Right atrium auricular region (tissue), 2 donors: ENCODE measurements around the gene KRT85. TPM values are rescaled to one million over a fixed set of nuclear protein-coding genes. Genes with fewer than 3 reads are reported as not detected.
A peak's percentile ranks its signal among the peaks of the same experiment; 100 is the strongest.

ENCODE experiments used
- DNase-seq: peaks from one replicate; pipeline ENCODE4 v3.0.0-alpha.2; 2019; ENCODE audit warnings: low spot score
- H3K27ac ChIP-seq, 2 donors: fragments of 200-600 bp; sonication (generic); 1 replicate in 1 of 2; 2 replicates in 1 of 2; pipeline ENCODE4 v1.5.1; 2016 to 2019
- H3K27me3 ChIP-seq, 2 donors: fragments of 200-600 bp; sonication (generic); one replicate each; pipeline versions ENCODE4 v1.5.1 to v1.6.0; 2017 to 2019
- H3K36me3 ChIP-seq: fragments of 200-600 bp; sonication (generic); one replicate; pipeline ENCODE4 v1.5.1; 2016
- H3K4me1 ChIP-seq, 2 donors: fragments of 200-600 bp; sonication (generic); one replicate each; pipeline versions ENCODE4 v1.5.1 to v1.6.0; 2017 to 2019
- H3K4me3 ChIP-seq, 2 donors: fragments of 200-600 bp; sonication (generic); 1 replicate in 1 of 2; 2 replicates in 1 of 2; pipeline ENCODE4 v1.5.1; 2017 to 2019; ENCODE audit warnings: mild to moderate bottlenecking in 1 of 2, moderate library complexity in 1 of 2
- H3K9me3 ChIP-seq, 2 donors: fragments of 200-600 bp; sonication (generic); one replicate each; pipeline ENCODE4 v1.5.1; 2019
- CTCF ChIP-seq, 2 donors: fragments of 200-600 bp; sonication (generic); IDR thresholded peaks; one replicate each; pipeline ENCODE4 v1.5.1; 2019; ENCODE audit warnings: antibody characterized with exemption in 2 of 2
- total RNA-seq, 2 donors: library from RNA; depleted of rRNA; stranded (reverse); fragments of >200 nt; gene quantifications; one replicate each; pipeline ENCODE4 v1.1.0, GENCODE V29; 2016

Gene KRT85
- total RNA-seq, 2 donors from 2014 or later, result not detected

DNA sequence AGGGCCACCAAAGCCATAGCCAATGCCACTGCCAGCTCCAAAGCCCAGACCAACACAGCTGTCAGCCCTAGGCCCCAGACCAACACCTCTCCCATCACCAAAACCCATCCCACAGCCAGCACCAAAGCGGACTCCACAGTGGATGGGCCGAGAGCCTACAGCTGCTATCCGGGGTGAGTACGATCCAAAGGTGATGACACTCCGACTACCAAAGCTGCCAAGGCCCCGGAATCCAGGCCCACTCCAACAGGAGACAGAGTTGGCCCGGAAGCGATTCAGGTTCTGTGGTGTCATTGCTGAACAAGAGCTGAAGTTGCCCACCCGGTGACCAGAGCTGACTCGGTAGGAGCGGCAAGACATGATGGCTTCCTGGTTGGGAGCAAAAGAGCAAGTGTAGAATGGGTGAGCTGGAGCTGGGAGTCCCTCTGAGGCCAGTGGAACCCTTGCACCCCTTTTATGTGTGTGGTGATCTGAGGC, 18.0 kb upstream of the KRT85 start, which contains the start of gene KRT84:
Gene KRT84, minus strand, starts transcription at position 427 of the 477 bp plus-strand sequence. Its CDS starts 67 bp downstream, at position 360.
- H3K36me3 ChIP-seq, result no peaks in the 10 kb centered on the region
- no peak for TF ChIP-seq CTCF (IDR thresholded peaks at IDR 0.05)
- no peak within 1 kb of the TSS for H3K4me3 ChIP-seq
- no peaks in the 10 kb centered on the region for H3K4me1 ChIP-seq
- no peaks in the 10 kb centered on the region for H3K27me3 ChIP-seq
- DNase-seq, result no peak
- H3K9me3 ChIP-seq, result no peaks in the 10 kb centered on the region
- no peak within 1 kb of the TSS for H3K27ac ChIP-seq

GRCh38 chr12:52383331-52383730, 16.1 kb upstream of the KRT85 start:
- no peak for TF ChIP-seq CTCF (IDR thresholded peaks at IDR 0.05)
- Histone ChIP-seq H3K36me3 (no peaks in the 10 kb centered on the region), H3K27me3 (no peaks in the 10 kb centered on the region), H3K27ac (no peak overlapping the region), H3K4me1 (no peaks in the 10 kb centered on the region), H3K4me3 (no peak overlapping the region), H3K9me3 (no peaks in the 10 kb centered on the region)
- no peak for DNase-seq

DNA sequence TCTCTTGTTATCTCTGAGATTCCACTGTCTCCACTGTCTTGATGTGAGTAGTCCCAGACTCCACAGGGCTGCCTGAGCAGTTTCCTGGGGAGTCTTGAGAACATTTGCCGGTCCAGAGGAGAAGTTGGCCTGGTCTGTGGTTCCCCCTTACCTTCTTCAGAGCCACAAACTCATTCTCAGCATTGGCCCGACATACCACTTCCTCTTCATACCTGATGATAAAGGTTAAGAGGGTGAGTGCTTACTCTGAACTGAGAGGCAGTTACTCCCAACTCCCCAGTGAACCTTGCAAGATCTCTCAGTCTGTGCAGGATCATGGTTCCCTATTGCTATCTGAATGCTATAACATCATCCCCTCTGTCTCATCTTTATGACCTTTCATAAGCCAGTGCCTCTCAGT, 15.6 kb upstream of the KRT85 start:
- H3K27ac ChIP-seq, result no peak overlapping the region
- no peak for DNase-seq
- no peaks in the 10 kb centered on the region for H3K27me3 ChIP-seq
- no peaks in the 10 kb centered on the region for H3K4me1 ChIP-seq
- H3K36me3 ChIP-seq, result no peaks in the 10 kb centered on the region
- H3K9me3 ChIP-seq, result no peaks in the 10 kb centered on the region
- no peak overlapping the region for H3K4me3 ChIP-seq
- TF ChIP-seq CTCF (IDR thresholded peaks at IDR 0.05), result no peak

- H3K27me3 ChIP-seq, result no peaks in the 10 kb centered on the region
- no peaks in the 10 kb centered on the region for H3K9me3 ChIP-seq
- H3K27ac ChIP-seq, result no peak overlapping the region
- no peak for DNase-seq
- H3K4me1 ChIP-seq, result no peaks in the 10 kb centered on the region
- no peak for TF ChIP-seq CTCF (IDR thresholded peaks at IDR 0.05)
- H3K4me3 ChIP-seq, result no peak overlapping the region
- no peaks in the 10 kb centered on the region for H3K36me3 ChIP-seq
Measured at GRCh38 chr12:52381206-52381605, 13.9 kb upstream of the KRT85 start.

GRCh38 chr12:52380271-52380694, 13.0 kb upstream of the KRT85 start:
- Histone ChIP-seq H3K27me3 (no peaks in the 10 kb centered on the region), H3K4me3 (no peak overlapping the region), H3K36me3 (no peaks in the 10 kb centered on the region), H3K4me1 (no peaks in the 10 kb centered on the region), H3K9me3 (no peaks in the 10 kb centered on the region), H3K27ac (no peak overlapping the region)
- peak; percentile 28 to 60 for TF ChIP-seq CTCF (IDR thresholded peaks at IDR 0.05)
- DNase-seq, result no peak

DNA sequence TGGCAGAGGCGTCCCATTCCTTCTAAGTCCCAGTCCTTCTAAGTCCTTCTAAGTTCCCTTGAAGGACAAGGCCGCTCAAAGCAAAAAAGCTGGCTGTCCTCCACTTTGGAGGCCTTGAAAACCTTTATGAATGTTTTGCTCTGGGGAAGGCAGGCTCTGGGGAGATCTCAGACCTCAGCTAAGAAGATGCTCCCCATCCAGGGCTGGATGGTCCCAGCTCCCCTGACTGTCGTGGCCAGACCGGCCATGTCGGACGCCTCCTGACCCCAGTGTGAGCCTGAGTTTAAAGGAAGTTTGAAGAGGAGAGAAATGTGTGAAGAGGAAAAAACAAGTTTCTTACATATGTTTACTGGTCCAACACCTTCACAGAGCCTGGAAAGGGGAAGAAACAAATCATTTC, 12.3 kb upstream of the KRT85 start:
- H3K9me3 ChIP-seq, result no peaks in the 10 kb centered on the region
- no peaks in the 10 kb centered on the region for H3K27me3 ChIP-seq
- H3K27ac ChIP-seq, result no peak overlapping the region
- no peak overlapping the region for H3K4me3 ChIP-seq
- H3K4me1 ChIP-seq, result no peaks in the 10 kb centered on the region
- no peak for DNase-seq
- no peaks in the 10 kb centered on the region for H3K36me3 ChIP-seq
- no peak for TF ChIP-seq CTCF (IDR thresholded peaks at IDR 0.05)
